Measurements from ENCODE around the gene SORCS2.

DNA sequence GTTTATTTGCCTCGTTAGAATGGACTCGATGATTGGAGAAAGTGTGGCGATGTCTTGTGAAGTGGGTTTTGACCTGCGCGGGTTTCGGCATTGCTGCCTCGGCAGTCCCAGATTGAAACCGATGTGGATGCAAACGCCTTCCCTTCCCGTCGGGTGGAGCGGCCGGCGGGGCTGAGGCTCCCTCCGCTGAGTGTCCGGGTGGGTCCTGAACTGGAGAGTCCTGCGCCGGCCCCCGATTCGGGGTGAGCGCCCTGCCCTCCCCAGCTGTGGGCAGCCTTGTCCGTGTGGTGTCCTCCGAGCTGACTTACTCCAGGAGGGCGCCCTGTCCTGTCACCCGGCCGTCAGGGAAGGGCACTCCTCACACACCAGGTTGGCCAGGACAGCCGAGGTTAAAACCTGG is 317.7 kb downstream of the SORCS2 start:
- TF ChIP-seq, protein P1, sequence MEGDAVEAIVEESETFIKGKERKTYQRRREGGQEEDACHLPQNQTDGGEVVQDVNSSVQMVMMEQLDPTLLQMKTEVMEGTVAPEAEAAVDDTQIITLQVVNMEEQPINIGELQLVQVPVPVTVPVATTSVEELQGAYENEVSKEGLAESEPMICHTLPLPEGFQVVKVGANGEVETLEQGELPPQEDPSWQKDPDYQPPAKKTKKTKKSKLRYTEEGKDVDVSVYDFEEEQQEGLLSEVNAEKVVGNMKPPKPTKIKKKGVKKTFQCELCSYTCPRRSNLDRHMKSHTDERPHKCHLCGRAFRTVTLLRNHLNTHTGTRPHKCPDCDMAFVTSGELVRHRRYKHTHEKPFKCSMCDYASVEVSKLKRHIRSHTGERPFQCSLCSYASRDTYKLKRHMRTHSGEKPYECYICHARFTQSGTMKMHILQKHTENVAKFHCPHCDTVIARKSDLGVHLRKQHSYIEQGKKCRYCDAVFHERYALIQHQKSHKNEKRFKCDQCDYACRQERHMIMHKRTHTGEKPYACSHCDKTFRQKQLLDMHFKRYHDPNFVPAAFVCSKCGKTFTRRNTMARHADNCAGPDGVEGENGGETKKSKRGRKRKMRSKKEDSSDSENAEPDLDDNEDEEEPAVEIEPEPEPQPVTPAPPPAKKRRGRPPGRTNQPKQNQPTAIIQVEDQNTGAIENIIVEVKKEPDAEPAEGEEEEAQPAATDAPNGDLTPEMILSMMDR (IDR thresholded peaks at IDR 0.05; ENCODE audit: insufficient read depth, low read depth, low read length) = no peak
- TF ChIP-seq EZH2 (IDR thresholded peaks at IDR 0.05; ENCODE audit: insufficient read depth, low read length) = no peak

Data from astrocyte (in vitro differentiated cells and primary cell).